Vagina (tissue), 2 donors: Measurements from ENCODE around the gene HDGFL2.

Experiments
- CTCF ChIP-seq, 3 experiments: fragments of 450-650 bp in 2 of 3; fragments of 200-600 bp in 1 of 3; sonication (generic) in 1 of 3; IDR thresholded peaks; one replicate each; pipeline ENCODE4 v1.5.1; 2017 to 2019; ENCODE audit warnings: antibody characterized with exemption in 3 of 3, mild to moderate bottlenecking in 2 of 3, moderate library complexity in 2 of 3
- POLR2A ChIP-seq, 2 donors: fragments of 450-650 bp; IDR thresholded peaks; one replicate each; pipeline ENCODE4 v1.6.1; 2017; ENCODE audit warnings: antibody characterized with exemption in 2 of 2, mild to moderate bottlenecking in 2 of 2, moderate library complexity in 2 of 2

GRCh38 chr19:4445963-4446703, 26.0 kb upstream of the HDGFL2 start:
- TF ChIP-seq CTCF (IDR thresholded peaks at IDR 0.05) (no peak), POLR2A (IDR thresholded peaks at IDR 0.05) (no peak)
